ENCODE measurements around the gene GAB2.
"Not testable (repeated sequence)": the region's sequence is repeated elsewhere in the genome, so short reads cannot be mapped to it uniquely, and the experiment has no call there.

The GAB2 gene

GRCh38 chr11:78277314-78277994, 140.2 kb downstream of the GAB2 start:
- H3K27ac ChIP-seq (replicated peaks; ENCODE audit: low read length): no peak overlapping the region
- H3K4me2 ChIP-seq (ENCODE audit: insufficient read depth, low read length, poor library complexity, severe bottlenecking): no peak overlapping the region
- no peak overlapping the region for H3K14ac ChIP-seq (ENCODE audit: low read length)
- no peak for DNase-seq (ENCODE audit: low spot score)
- no peak overlapping the region for H2AFZ ChIP-seq (ENCODE audit: low read length)
- no peak overlapping the region for H3K23ac ChIP-seq (ENCODE audit: low read depth, low read length, poor library complexity)
- no peak overlapping the region for H3K9ac ChIP-seq (ENCODE audit: low read depth, low read length, poor library complexity)
- H3K36me3 ChIP-seq (replicated peaks in 1 of 2; ENCODE audit: control insufficient read depth in 2 of 2, insufficient read depth in 2 of 2, low read length in 2 of 2): peaks cover 12 to 22% of the 10 kb centered on the region in 2 donors
- peaks cover 8 to 26% of the 10 kb centered on the region in 2 donors for H3K9me3 ChIP-seq (replicated peaks in 1 of 2; ENCODE audit: control insufficient read depth in 2 of 2, insufficient read depth in 1 of 2, low read depth in 1 of 2, low read length in 2 of 2)
- no peak overlapping the region for H4K8ac ChIP-seq (ENCODE audit: low read depth, low read length)
- H3K4me3 ChIP-seq (ENCODE audit: low read length in 2 of 2): no peak overlapping the region
- H2BK12ac ChIP-seq (ENCODE audit: low read length): no peak overlapping the region
- no peak overlapping the region for H2BK15ac ChIP-seq (ENCODE audit: low read length)
- H2AK5ac ChIP-seq (ENCODE audit: low read depth, low read length): no peak overlapping the region
- no peaks in the 10 kb centered on the region for H3K4me1 ChIP-seq (ENCODE audit: control insufficient read depth in 2 of 2, insufficient read depth in 1 of 2, low read depth in 1 of 2, low read length in 2 of 2)
- H3K18ac ChIP-seq (ENCODE audit: low read length): no peak overlapping the region
- H2BK120ac ChIP-seq (ENCODE audit: low read depth, low read length): no peak overlapping the region
- H3K4ac ChIP-seq (ENCODE audit: low read length): no peak overlapping the region
- no peak overlapping the region for H2BK5ac ChIP-seq (ENCODE audit: low read length)
- H3K79me1 ChIP-seq (ENCODE audit: low read depth, low read length): no peaks in the 10 kb centered on the region
- H4K91ac ChIP-seq (ENCODE audit: low read depth, low read length, poor library complexity): no peak overlapping the region
- no CpG with 5 or more reads among the region's 7 CpGs for WGBS, 2 donors (ENCODE audit: extremely low coverage in 2 of 2, insufficient read length in 2 of 2, insufficient replicate concordance in 1 of 2)
- no peaks in the 10 kb centered on the region for H3K27me3 ChIP-seq (ENCODE audit: control insufficient read depth in 3 of 3, insufficient read depth in 3 of 3, low read depth in 1 of 3, low read length in 3 of 3)

- Histone ChIP-seq H3K4me3 (ENCODE audit: low read length in 2 of 2) (no peak overlapping the region), H3K18ac (ENCODE audit: low read length) (no peak overlapping the region), H2BK12ac (ENCODE audit: low read length) (no peak overlapping the region), H2BK120ac (ENCODE audit: low read depth, low read length) (no peak overlapping the region), H3K27ac (replicated peaks; ENCODE audit: low read length) (no peak overlapping the region), H3K4me2 (ENCODE audit: insufficient read depth, low read length, poor library complexity, severe bottlenecking) (no peak overlapping the region), H3K9ac (ENCODE audit: low read depth, low read length, poor library complexity) (no peak overlapping the region), H3K79me1 (ENCODE audit: low read depth, low read length) (no peaks in the 10 kb centered on the region), H3K9me3 (replicated peaks in 1 of 2; ENCODE audit: control insufficient read depth in 2 of 2, insufficient read depth in 1 of 2, low read depth in 1 of 2, low read length in 2 of 2) (peaks cover 8 to 36% of the 10 kb centered on the region in 2 donors), H3K36me3 (replicated peaks in 1 of 2; ENCODE audit: control insufficient read depth in 2 of 2, insufficient read depth in 2 of 2, low read length in 2 of 2) (peaks cover 12 to 22% of the 10 kb centered on the region in 2 donors), H2BK5ac (ENCODE audit: low read length) (no peak overlapping the region), H3K14ac (ENCODE audit: low read length) (no peak overlapping the region), H3K4me1 (ENCODE audit: control insufficient read depth in 2 of 2, insufficient read depth in 1 of 2, low read depth in 1 of 2, low read length in 2 of 2) (no peaks in the 10 kb centered on the region), H2AFZ (ENCODE audit: low read length) (no peak overlapping the region), H2AK5ac (ENCODE audit: low read depth, low read length) (no peak overlapping the region), H3K27me3 (ENCODE audit: control insufficient read depth in 3 of 3, insufficient read depth in 3 of 3, low read depth in 1 of 3, low read length in 3 of 3) (no peaks in the 10 kb centered on the region), H3K4ac (ENCODE audit: low read length) (no peak overlapping the region), H3K23ac (ENCODE audit: low read depth, low read length, poor library complexity) (no peak overlapping the region), H2BK15ac (ENCODE audit: low read length) (no peak overlapping the region), H4K91ac (ENCODE audit: low read depth, low read length, poor library complexity) (no peak overlapping the region), H4K8ac (ENCODE audit: low read depth, low read length) (no peak overlapping the region)
- no CpG with 5 or more reads among the region's 3 CpGs for WGBS, 2 donors (ENCODE audit: extremely low coverage in 2 of 2, insufficient read length in 2 of 2, insufficient replicate concordance in 1 of 2)
- DNase-seq (ENCODE audit: low spot score): no peak
These were observed 141.3 kb downstream of the GAB2 start for GRCh38 chr11:78276311-78276710.

GRCh38 chr11:78274739-78275138, 142.9 kb downstream of the GAB2 start:
- Histone ChIP-seq H3K18ac (ENCODE audit: low read length) (no peak overlapping the region), H2BK5ac (ENCODE audit: low read length) (no peak overlapping the region), H3K4ac (ENCODE audit: low read length) (no peak overlapping the region), H3K4me1 (ENCODE audit: control insufficient read depth in 2 of 2, insufficient read depth in 1 of 2, low read depth in 1 of 2, low read length in 2 of 2) (peaks cover 0 to 3% of the 10 kb centered on the region in 2 donors), H2BK12ac (ENCODE audit: low read length) (no peak overlapping the region), H3K27me3 (ENCODE audit: control insufficient read depth in 3 of 3, insufficient read depth in 3 of 3, low read depth in 1 of 3, low read length in 3 of 3) (no peaks in the 10 kb centered on the region), H3K9me3 (replicated peaks in 1 of 2; ENCODE audit: control insufficient read depth in 2 of 2, insufficient read depth in 1 of 2, low read depth in 1 of 2, low read length in 2 of 2) (peaks cover 8 to 37% of the 10 kb centered on the region in 2 donors), H4K8ac (ENCODE audit: low read depth, low read length) (no peak overlapping the region), H3K36me3 (replicated peaks in 1 of 2; ENCODE audit: control insufficient read depth in 2 of 2, insufficient read depth in 2 of 2, low read length in 2 of 2) (peaks cover 6 to 12% of the 10 kb centered on the region in 2 donors), H2AFZ (ENCODE audit: low read length) (no peak overlapping the region), H4K91ac (ENCODE audit: low read depth, low read length, poor library complexity) (no peak overlapping the region), H3K4me2 (ENCODE audit: insufficient read depth, low read length, poor library complexity, severe bottlenecking) (no peak overlapping the region), H3K27ac (replicated peaks; ENCODE audit: low read length) (no peak overlapping the region), H3K23ac (ENCODE audit: low read depth, low read length, poor library complexity) (no peak overlapping the region), H3K9ac (ENCODE audit: low read depth, low read length, poor library complexity) (no peak overlapping the region), H3K14ac (ENCODE audit: low read length) (no peak overlapping the region), H2BK15ac (ENCODE audit: low read length) (no peak overlapping the region), H3K79me1 (ENCODE audit: low read depth, low read length) (no peaks in the 10 kb centered on the region), H2AK5ac (ENCODE audit: low read depth, low read length) (no peak overlapping the region), H3K4me3 (ENCODE audit: low read length in 2 of 2) (no peak overlapping the region), H2BK120ac (ENCODE audit: low read depth, low read length) (no peak overlapping the region)
- DNase-seq (ENCODE audit: low spot score): no peak
- no CpG with 5 or more reads among the region's 3 CpGs for WGBS, 2 donors (ENCODE audit: extremely low coverage in 2 of 2, insufficient read length in 2 of 2, insufficient replicate concordance in 1 of 2)

- not testable (repeated sequence) for H4K91ac ChIP-seq (ENCODE audit: low read depth, low read length, poor library complexity); H3K27me3 ChIP-seq (ENCODE audit: control insufficient read depth in 3 of 3, insufficient read depth in 3 of 3, low read depth in 1 of 3, low read length in 3 of 3); H3K4me2 ChIP-seq (ENCODE audit: insufficient read depth, low read length, poor library complexity, severe bottlenecking); DNase-seq (ENCODE audit: low spot score); H3K4me1 ChIP-seq (ENCODE audit: control insufficient read depth in 2 of 2, insufficient read depth in 1 of 2, low read depth in 1 of 2, low read length in 2 of 2); H2BK5ac ChIP-seq (ENCODE audit: low read length); H3K18ac ChIP-seq (ENCODE audit: low read length); H2BK120ac ChIP-seq (ENCODE audit: low read depth, low read length); H2AFZ ChIP-seq (ENCODE audit: low read length); H3K4ac ChIP-seq (ENCODE audit: low read length); H3K79me1 ChIP-seq (ENCODE audit: low read depth, low read length); H3K9ac ChIP-seq (ENCODE audit: low read depth, low read length, poor library complexity); H2BK12ac ChIP-seq (ENCODE audit: low read length); H2AK5ac ChIP-seq (ENCODE audit: low read depth, low read length); H3K27ac ChIP-seq (replicated peaks; ENCODE audit: low read length); H3K4me3 ChIP-seq (ENCODE audit: low read length in 2 of 2); H3K36me3 ChIP-seq (replicated peaks in 1 of 2; ENCODE audit: control insufficient read depth in 2 of 2, insufficient read depth in 2 of 2, low read length in 2 of 2); H4K8ac ChIP-seq (ENCODE audit: low read depth, low read length); H2BK15ac ChIP-seq (ENCODE audit: low read length); H3K23ac ChIP-seq (ENCODE audit: low read depth, low read length, poor library complexity); H3K14ac ChIP-seq (ENCODE audit: low read length)
- peaks cover 8 to 37% of the 10 kb centered on the region in 2 donors for H3K9me3 ChIP-seq (replicated peaks in 1 of 2; ENCODE audit: control insufficient read depth in 2 of 2, insufficient read depth in 1 of 2, low read depth in 1 of 2, low read length in 2 of 2)
- no CpG with 5 or more reads among the region's 6 CpGs for WGBS, 2 donors (ENCODE audit: extremely low coverage in 2 of 2, insufficient read length in 2 of 2, insufficient replicate concordance in 1 of 2)
These were observed 144.9 kb downstream of the GAB2 start for GRCh38 chr11:78272625-78273269.

All from neuronal stem cell (in vitro differentiated cells).